GM18508 (cell line): ENCODE results near the gene TMEM269.
"Not testable (repeated sequence)": the region's sequence is repeated elsewhere in the genome, so short reads cannot be mapped to it uniquely, and the experiment has no call there.

Experiments
- ATAC-seq: cut with Tn5 transposase; IDR thresholded peaks from one replicate; pipeline ENCODE4 v1.9.1; 2021; ENCODE audit warnings: moderate number of reproducible peaks; ENCODE audit not compliant: insufficient read depth, unreplicated experiment

Gene TMEM269

GRCh38 chr1:42747125-42747524, 37.7 kb upstream of the TMEM269 start:
- no peak for ATAC-seq

DNA sequence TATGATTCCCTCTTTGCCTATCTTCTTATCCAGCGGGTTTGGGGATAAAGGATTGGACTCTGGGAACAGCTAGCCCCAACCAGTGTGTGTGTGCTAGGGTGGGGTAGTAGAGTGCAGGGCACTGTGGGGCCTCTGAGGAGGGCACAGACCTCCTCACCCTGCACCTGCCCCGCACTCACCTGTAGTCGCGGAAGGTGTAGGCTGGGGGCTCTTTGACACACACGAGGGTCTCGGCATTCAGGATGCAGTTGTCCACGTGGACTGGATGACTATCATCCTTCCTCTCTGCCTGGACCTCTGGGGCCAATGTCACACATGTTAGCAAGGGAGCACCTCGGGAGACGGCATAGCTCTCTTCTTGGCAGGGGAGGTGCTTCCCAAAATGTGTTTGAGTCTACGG, 36.8 kb upstream of the TMEM269 start:
- ATAC-seq, result no peak

- ATAC-seq, result no peak
These were observed 36.1 kb upstream of the TMEM269 start for GRCh38 chr1:42748461-42749410.

DNA sequence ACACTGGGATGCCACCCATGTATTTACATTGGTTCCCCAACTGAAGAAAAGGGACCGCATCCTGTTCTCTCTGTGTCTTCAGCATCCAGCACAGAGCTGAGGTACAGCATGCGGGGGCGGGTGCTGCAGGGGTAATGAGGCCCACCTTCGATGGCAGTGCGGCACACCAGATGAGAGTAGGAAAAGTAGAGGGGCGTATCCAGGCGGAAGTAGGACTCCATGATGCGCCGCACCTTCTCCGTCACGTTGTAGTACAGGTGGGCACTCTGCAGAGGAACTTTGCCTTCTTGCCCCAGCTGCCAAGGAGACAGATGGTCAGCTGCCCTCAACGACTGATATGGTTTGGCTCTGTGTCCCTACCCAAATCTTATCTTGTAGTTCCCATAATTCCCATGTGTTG, 34.8 kb upstream of the TMEM269 start:
- no peak for ATAC-seq

GRCh38 chr1:42751511-42752070, 33.2 kb upstream of the TMEM269 start:
- not testable (repeated sequence) for ATAC-seq

- ATAC-seq, result no peak
These were observed 32.5 kb upstream of the TMEM269 start for GRCh38 chr1:42752284-42752683.

GRCh38 chr1:42753070-42753469, 31.7 kb upstream of the TMEM269 start:
- no peak for ATAC-seq

DNA sequence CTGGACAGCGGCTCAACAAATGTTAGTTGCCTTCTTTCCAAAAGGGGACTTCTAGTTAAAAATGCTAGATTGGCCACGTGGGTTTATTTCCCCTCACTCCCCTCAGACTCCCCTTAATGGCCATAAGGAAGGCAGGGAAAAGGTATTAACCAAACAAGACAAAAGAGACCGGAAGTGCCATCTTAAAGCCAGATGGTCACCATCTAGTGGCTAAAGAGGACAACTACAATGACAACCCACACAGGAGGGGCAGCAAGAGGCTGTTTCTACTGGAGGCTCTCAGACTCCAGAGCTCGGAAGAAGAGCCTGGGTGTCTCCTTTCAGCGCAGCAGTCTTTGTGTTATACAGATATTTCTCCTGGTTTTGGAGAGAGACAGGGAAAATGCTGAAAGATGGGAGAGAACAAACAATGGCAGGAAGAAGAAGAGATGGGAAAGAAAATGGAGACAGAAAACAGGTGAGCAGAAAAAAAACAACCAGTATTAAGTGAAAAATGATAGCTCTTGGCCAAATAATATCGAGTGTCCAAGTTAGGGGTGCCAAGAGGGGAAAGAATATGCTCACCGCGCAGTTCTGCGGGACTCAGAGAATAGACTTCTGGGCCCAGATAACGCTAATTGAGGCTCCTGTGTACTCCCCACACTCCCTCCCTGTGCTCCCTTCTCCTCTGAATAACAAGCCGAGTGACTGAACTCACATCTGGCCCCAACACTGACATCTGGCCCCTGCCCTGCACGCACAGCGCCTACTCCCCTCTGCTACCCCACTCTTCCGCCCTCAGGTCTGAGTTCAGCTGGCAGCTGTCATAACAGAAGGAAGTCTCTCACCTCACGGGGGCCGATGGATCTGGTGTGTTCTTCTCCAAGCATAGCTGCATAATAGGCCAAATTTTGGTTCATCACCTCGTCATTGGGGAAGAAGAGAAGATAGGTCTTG, 27.6 kb upstream of the TMEM269 start:
- no peak for ATAC-seq

GRCh38 chr1:42757892-42758275, 26.9 kb upstream of the TMEM269 start:
- no peak for ATAC-seq

GRCh38 chr1:42758641-42759040, 26.1 kb upstream of the TMEM269 start:
- no peak for ATAC-seq

- no peak for ATAC-seq
These were observed 25.7 kb upstream of the TMEM269 start for GRCh38 chr1:42759114-42759513.

DNA sequence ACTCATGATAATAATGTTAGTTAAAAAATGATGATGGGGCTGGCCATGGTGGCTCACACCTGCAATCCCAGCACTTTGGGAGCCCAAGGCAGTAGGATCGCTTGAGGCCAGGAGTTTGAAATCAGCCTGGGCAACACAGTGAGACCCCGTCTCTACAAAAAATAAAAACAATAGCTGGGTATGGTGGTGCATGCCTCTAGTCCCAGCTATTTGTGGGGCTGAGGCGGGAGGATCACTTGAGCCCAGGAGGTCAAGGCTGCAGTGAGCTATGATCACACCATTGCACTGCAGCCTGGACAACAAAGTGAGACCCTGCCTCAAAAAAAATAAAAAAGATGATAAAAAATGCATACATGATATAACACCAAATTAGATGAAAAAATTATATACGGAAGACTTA, 23.2 kb upstream of the TMEM269 start:
- ATAC-seq, result no peak

GRCh38 chr1:42762269-42762668, 22.5 kb upstream of the TMEM269 start:
- no peak for ATAC-seq

DNA sequence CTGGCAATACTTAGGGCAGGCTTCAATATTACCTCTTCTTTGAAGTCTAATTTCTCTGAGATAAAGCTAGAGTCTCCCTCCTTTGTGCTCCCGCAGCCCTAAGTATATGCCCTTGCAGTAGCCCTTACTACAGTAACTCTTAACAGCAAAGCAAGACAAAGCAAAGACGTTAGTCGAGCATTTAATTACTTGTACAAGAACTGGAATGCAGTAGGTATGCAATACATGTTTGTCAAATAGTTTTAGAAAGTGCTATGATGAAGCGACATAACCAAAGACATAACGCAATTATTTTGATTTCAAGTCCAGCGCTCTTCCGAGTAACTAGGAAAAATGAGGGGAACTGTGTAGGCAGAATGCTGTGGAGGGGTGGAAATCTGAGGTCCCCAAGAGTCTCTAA, 19.5 kb upstream of the TMEM269 start:
- ATAC-seq, result no peak

DNA sequence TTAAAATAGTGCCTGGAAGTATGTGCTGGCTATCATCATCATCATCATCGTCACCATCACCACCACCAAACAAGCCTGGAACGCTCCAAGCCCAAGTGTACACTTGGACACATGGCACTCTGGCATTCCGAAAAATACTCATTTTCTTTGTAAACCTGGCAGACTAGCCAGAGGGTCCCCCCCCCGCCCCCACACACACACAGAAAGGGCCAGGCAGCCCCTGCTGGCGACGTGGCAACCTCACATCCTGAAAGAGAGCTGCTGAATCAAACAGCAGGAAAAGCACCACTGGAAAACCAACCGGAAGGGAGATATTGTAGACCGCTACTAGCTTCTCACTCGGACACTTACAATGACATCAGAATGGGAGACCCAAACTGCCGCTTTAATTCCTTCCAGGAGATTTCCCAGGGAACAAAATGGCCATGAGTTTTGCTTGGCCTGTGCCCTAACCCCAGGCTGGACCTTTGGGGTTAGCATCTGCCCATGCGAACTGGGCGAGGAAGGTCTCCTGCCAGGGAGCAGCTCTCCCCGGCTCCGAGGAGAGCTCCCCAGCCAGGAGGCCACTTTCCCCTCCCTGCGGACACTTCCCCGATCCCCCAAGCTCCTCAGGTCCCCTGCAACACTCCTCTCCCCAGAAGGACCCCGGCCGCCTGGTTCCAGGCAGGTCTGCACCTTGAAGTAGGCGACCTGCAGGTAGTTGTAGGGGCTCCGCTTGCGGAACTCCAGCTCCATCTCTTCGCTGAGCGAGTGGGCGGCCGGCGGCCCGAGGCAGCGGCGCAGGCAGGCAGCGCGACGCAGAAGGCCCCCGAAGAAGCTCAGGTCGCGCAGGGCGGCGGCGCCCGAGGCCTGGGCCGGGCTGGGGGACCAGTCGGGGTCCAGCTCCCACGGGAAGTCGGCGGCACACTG, 18.7 kb upstream of the TMEM269 start:
- no peak for ATAC-seq

GRCh38 chr1:42766741-42767509, 17.9 kb upstream of the TMEM269 start, which contains the start of the genes C1orf50 and P3H1:
Gene C1orf50 (plus strand): TSS chr1:42767249. CDS start chr1:42767312, 63 bp downstream.
Gene P3H1 (minus strand): TSS chr1:42767028. CDS start chr1:42766971, 57 bp downstream.
- peak; percentile 81 for ATAC-seq

- peak; percentile 3 for ATAC-seq
These were observed 17.2 kb upstream of the TMEM269 start for GRCh38 chr1:42767510-42768000.

DNA sequence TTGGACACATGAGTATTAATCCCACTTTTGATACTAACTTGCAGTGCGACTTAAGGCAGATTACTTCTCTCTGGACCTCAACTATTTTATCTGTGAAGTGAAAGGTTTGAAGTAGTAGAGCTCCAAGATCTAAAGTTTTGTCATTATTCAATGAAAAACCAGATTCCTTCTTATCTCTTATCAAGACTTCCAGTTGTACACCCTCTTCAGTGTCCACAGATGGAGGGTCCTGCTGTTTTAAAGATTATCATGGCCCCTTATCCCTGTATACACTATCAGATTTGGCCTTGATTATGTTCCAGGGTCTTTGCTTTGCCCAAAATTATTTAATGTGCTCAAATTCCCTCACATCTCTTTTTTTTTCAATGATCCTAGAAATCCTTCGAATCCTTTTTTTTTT, 16.6 kb upstream of the TMEM269 start:
- ATAC-seq, result no peak

GRCh38 chr1:42769811-42770210, 15.0 kb upstream of the TMEM269 start:
- no peak for ATAC-seq
